SK-MEL-5 (cell line): Measurements from ENCODE around the gene FGGY. TPM values are rescaled to one million over a fixed set of nuclear protein-coding genes. Genes with fewer than 3 reads are reported as not detected.
"Not testable (repeated sequence)": the region's sequence is repeated elsewhere in the genome, so short reads cannot be mapped to it uniquely, and the experiment has no call there.

ENCODE experiments used
- DNase-seq: peaks from one replicate; pipeline ENCODE4 v3.0.0-alpha.2; 2016; ENCODE audit warnings: low read depth, low spot score
- in situ Hi-C: cut with HindIII; loops from 2 replicates; pipeline ENCODE4 v1.10.0; 2016; ENCODE audit warnings: low sequenced_read_pairs, high pct_unique_total_duplicates, low pct_unique_long_range_greater_than_20kb
- total RNA-seq: library from RNA; depleted of rRNA; stranded (reverse); fragments of >200 nt; shearing (Covaris generic); gene quantifications from 2 replicates; pipeline ENCODE4 v1.2.3, GENCODE V29; 2014

The FGGY gene
- total RNA-seq, 1 experiment from 2014 or later = 12.0 TPM

GRCh38 chr1:59710920-59711319 lies 414.0 kb downstream of the FGGY start:
- in situ Hi-C loops, DNase-seq: not testable (repeated sequence)

- in situ Hi-C loops = no loop called here
- DNase-seq = no peak
Measured at GRCh38 chr1:59714219-59714618, 417.3 kb downstream of the FGGY start.

- DNase-seq = no peak
- in situ Hi-C loops = no loop called here
Measured at GRCh38 chr1:59714966-59715365, 418.1 kb downstream of the FGGY start.

GRCh38 chr1:59716832-59717231 lies 419.9 kb downstream of the FGGY start:
- DNase-seq = no peak
- in situ Hi-C loops = no loop called here

- in situ Hi-C loops = no loop called here
- DNase-seq = peak; percentile 50
Measured at GRCh38 chr1:59718064-59718988, 421.4 kb downstream of the FGGY start.

GRCh38 chr1:59718989-59719360 lies 422.1 kb downstream of the FGGY start:
- in situ Hi-C loops = no loop called here
- DNase-seq = no peak

- in situ Hi-C loops = no loop called here
Measured at GRCh38 chr1:59720326-59721115, 423.6 kb downstream of the FGGY start.

GRCh38 chr1:59730302-59730701 lies 433.4 kb downstream of the FGGY start:
- in situ Hi-C loops = no loop called here

More at GRCh38 chr1:59720326-59721115, 423.6 kb downstream of the FGGY start:
- no peak for DNase-seq

GRCh38 chr1:59730759-59731478 lies 434.0 kb downstream of the FGGY start:
- DNase-seq = peak; percentile 88
- in situ Hi-C loops = no loop called here

More at GRCh38 chr1:59730302-59730701, 433.4 kb downstream of the FGGY start:
- no peak for DNase-seq

GRCh38 chr1:59731591-59731990 lies 434.7 kb downstream of the FGGY start:
- in situ Hi-C loops = no loop called here
- DNase-seq = no peak

- in situ Hi-C loops = no loop called here
- DNase-seq = no peak
Measured at GRCh38 chr1:59732214-59732955, 435.5 kb downstream of the FGGY start.

- in situ Hi-C loops = no loop called here
- DNase-seq = no peak
Measured at GRCh38 chr1:59733443-59734141, 436.7 kb downstream of the FGGY start.

GRCh38 chr1:59735927-59736326 lies 439.0 kb downstream of the FGGY start:
- in situ Hi-C loops, DNase-seq: not testable (repeated sequence)

GRCh38 chr1:59736744-59737143 lies 439.9 kb downstream of the FGGY start:
- in situ Hi-C loops = no loop called here
- DNase-seq = no peak

GRCh38 chr1:59737638-59738037 lies 440.7 kb downstream of the FGGY start:
- no peak for DNase-seq
- in situ Hi-C loops = no loop called here

- no peak for DNase-seq
- in situ Hi-C loops = no loop called here
Measured at GRCh38 chr1:59738152-59738551, 441.3 kb downstream of the FGGY start.

GRCh38 chr1:59738591-59739015 lies 441.7 kb downstream of the FGGY start:
- in situ Hi-C loops = no loop called here
- no peak for DNase-seq
